Adrenal gland (tissue), 12 donors: Measurements from ENCODE around the gene CD177. TPM values are rescaled to one million over a fixed set of nuclear protein-coding genes. Genes with fewer than 3 reads are reported as not detected.

Experiments
- DNase-seq, 7 donors: peaks; one replicate each; pipeline ENCODE4 v3.0.0-alpha.2; 2019 to 2020
- H3K27ac ChIP-seq, 5 donors: fragments of 200-600 bp; sonication (generic) in 4 of 5; 1 replicate in 3 of 5; 2 replicates in 2 of 5; pipeline versions ENCODE4 v1.5.1 to v1.8.0; 2016 to 2020; ENCODE audit warnings: mild to moderate bottlenecking in 1 of 5
- H3K27me3 ChIP-seq: fragments of 200-600 bp; 2 replicates; pipeline ENCODE4 v1.8.0; 2021
- H3K36me3 ChIP-seq, 2 donors: fragments of 200-600 bp; replicated peaks in 1 of 2; 1 replicate in 1 of 2; 2 replicates in 1 of 2; pipeline versions ENCODE4 v1.5.1 to v1.8.0; 2018 to 2022
- H3K4me1 ChIP-seq, 2 donors: fragments of 200-600 bp; replicated peaks in 1 of 2; 1 replicate in 1 of 2; 2 replicates in 1 of 2; pipeline versions ENCODE4 v1.5.1 to v1.8.0; 2018 to 2021
- H3K4me3 ChIP-seq, 4 donors: fragments of 200-600 bp; sonication (generic) in 3 of 4; one replicate each; pipeline ENCODE4 v1.5.1; 2016 to 2018
- H3K9me3 ChIP-seq, 3 donors: fragments of 200-600 bp; sonication (generic) in 1 of 3; replicated peaks in 1 of 3; 1 replicate in 2 of 3; 2 replicates in 1 of 3; pipeline versions ENCODE4 v1.5.1 to v1.8.0; 2016 to 2021
- CTCF ChIP-seq, 6 experiments: fragments of 450-650 bp in 4 of 6; fragments of 200-600 bp in 2 of 6; sonication (generic) in 1 of 6; IDR thresholded peaks; 1 replicate in 5 of 6; 2 replicates in 1 of 6; pipeline versions ENCODE4 v1.5.1 to v1.8.0; 2016 to 2021; ENCODE audit warnings: antibody characterized with exemption in 6 of 6, mild to moderate bottlenecking in 2 of 6, moderate library complexity in 1 of 6
- POLR2A ChIP-seq, 2 donors: fragments of 450-650 bp; IDR thresholded peaks; one replicate each; pipeline ENCODE4 v1.6.1; 2017; ENCODE audit warnings: antibody characterized with exemption in 2 of 2, mild to moderate bottlenecking in 2 of 2, moderate library complexity in 1 of 2
- WGBS, 4 donors: extraction: QIAGEN DNeasy Blood & Tissue Kit in 2 of 4; methylation state at CpG; one replicate each; pipeline versions ENCODE4 v1.1.5 to v1.1.7; 2013 to 2017; 5-methylcytosine and 5-hydroxymethylcytosine counted together
- intact Hi-C, 2 donors: fragments of 100-400 bp; cut with DNase I; formaldehyde crosslinking; loops; one replicate each; pipeline versions ENCODE4 v1.14.1 to v1.15.0; 2022 to 2023
- polyA plus RNA-seq, 3 donors: library from polyadenylated mRNA; stranded (reverse); fragments of 200-250 nt in 2 of 3; fragments of 350-450 nt in 1 of 3; fragmentation: Illumina TruSeq in 1 of 3; extraction: RNeasy Lipid Tissue Mini Kit (QIAGEN cat#74804) in 1 of 3; gene quantifications; one replicate each; pipeline ENCODE4 v1.2.3, GENCODE V29; 2013 to 2014
- total RNA-seq, 9 donors: library from RNA; depleted of rRNA in 4 of 9; stranded (reverse); fragments of >200 nt in 4 of 9; fragments of 120-200 nt in 1 of 9; fragmentation: NEBNext Ultra II Directional in 1 of 9; extraction: Animal tissue kit (Norgen Biotek cat#: 25700) in 1 of 9; gene quantifications; one replicate each; pipeline versions ENCODE4 v1.1.0 to v1.2.4, GENCODE V29; 2013 to 2023
- donor health status: healthy with polysubstance abuse.
- donor health status: Bipolar disorder and iron deficiency.
- donor health status: DM: yes; HTN: yes; CAD: no.
- donor health status: DM: no; HTN: no; CAD: no.
- donor health status: DM: no; HTN: no; CAD: no.
- donor health status: DM: yes; HTN: yes; CAD: no.

CD177 gene
- total and polyA plus RNA-seq, 12 donors: 0.20 to 0.58 (median 0.39) TPM; not detected in 5

GRCh38 chr19:43395561-43395960 lies 42.1 kb downstream of the CD177 start:
- TF ChIP-seq POLR2A (IDR thresholded peaks at IDR 0.05): no peak
- TF ChIP-seq CTCF (IDR thresholded peaks at IDR 0.05): no peak
- H3K27ac ChIP-seq: no peak overlapping the region
- 68 to 82% (median 81%) methylated on average over 1 to 6 of the region's 6 CpGs for WGBS, 4 donors
- DNase-seq: no peak
- no peak overlapping the region for H3K4me3 ChIP-seq
- H3K4me1 ChIP-seq: no peaks in the 10 kb centered on the region
- H3K36me3 ChIP-seq: no peaks in the 10 kb centered on the region
- no peaks in the 10 kb centered on the region for H3K27me3 ChIP-seq
- no peaks in the 10 kb centered on the region for H3K9me3 ChIP-seq
- intact Hi-C loops: no loop called here

DNA sequence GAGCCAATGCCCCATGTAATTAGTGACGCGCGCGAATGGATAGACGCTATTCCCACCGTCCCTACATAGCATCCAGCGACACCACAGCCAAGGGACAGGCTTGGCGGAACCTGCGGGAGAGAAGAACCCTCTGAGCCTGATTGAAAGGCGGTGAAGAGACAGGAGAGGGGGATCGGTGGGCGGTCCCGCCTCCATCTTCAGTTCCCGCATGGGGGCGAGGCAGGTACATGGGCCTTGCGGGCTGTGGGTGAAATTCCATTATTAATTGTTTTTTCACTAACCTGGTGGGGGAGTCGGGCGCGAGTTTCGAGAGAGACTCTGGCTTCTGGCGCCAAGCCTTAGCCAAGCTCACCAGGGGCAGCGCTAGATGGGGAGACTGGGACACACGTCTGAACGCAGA lies 52.8 kb downstream of the CD177 start:
- Histone ChIP-seq H3K27ac (no peak overlapping the region), H3K4me3 (no peak overlapping the region), H3K9me3 (no peaks in the 10 kb centered on the region), H3K27me3 (no peaks in the 10 kb centered on the region), H3K4me1 (no peaks in the 10 kb centered on the region), H3K36me3 (no peaks in the 10 kb centered on the region)
- intact Hi-C loops: no loop called here
- WGBS, 4 donors: 61 to 80% (median 72%) methylated on average over 24 of the region's 24 CpGs
- no peak for DNase-seq
- TF ChIP-seq CTCF (IDR thresholded peaks at IDR 0.05) (no peak), POLR2A (IDR thresholded peaks at IDR 0.05) (no peak)

GRCh38 chr19:43407416-43408005 lies 54.0 kb downstream of the CD177 start:
- TF ChIP-seq POLR2A (IDR thresholded peaks at IDR 0.05) (no peak), CTCF (IDR thresholded peaks at IDR 0.05) (no peak)
- Histone ChIP-seq H3K27ac (no peak overlapping the region), H3K27me3 (no peaks in the 10 kb centered on the region), H3K4me3 (no peak overlapping the region), H3K9me3 (no peaks in the 10 kb centered on the region), H3K36me3 (no peaks in the 10 kb centered on the region), H3K4me1 (no peaks in the 10 kb centered on the region)
- WGBS, 4 donors: 80 to 87% (median 84%) methylated on average over 8 to 22 of the region's 22 CpGs
- no peak for DNase-seq
- intact Hi-C loops: no loop called here

- no peak for DNase-seq
- TF ChIP-seq CTCF (IDR thresholded peaks at IDR 0.05) (no peak), POLR2A (IDR thresholded peaks at IDR 0.05) (no peak)
- no peaks in the 10 kb centered on the region for H3K9me3 ChIP-seq
- H3K27ac ChIP-seq: no peak overlapping the region
- no peak overlapping the region for H3K4me3 ChIP-seq
- WGBS, 4 donors: 80 to 92% (median 87%) methylated on average over 26 to 34 of the region's 34 CpGs
- no peaks in the 10 kb centered on the region for H3K27me3 ChIP-seq
- no peaks in the 10 kb centered on the region for H3K36me3 ChIP-seq
- no peaks in the 10 kb centered on the region for H3K4me1 ChIP-seq
- intact Hi-C loops: no loop called here
Observed at GRCh38 chr19:43408043-43408442, 54.6 kb downstream of the CD177 start.
